Mucosa of descending colon (tissue), 3 donors: ENCODE measurements around the gene MAEA. TPM values are rescaled to one million over a fixed set of nuclear protein-coding genes. Genes with fewer than 3 reads are reported as not detected.

Experiments
- ATAC-seq: fragments of 200-7000 bp; cut with Tn5 transposase; one replicate; pipeline ENCODE4 v1.9.1; 2020; ENCODE audit warnings: mild to moderate bottlenecking, moderate library complexity
- DNase-seq, 3 donors: peaks; one replicate each; pipeline ENCODE4 v3.0.0-alpha.2; 2020
- H3K36me3 ChIP-seq: fragments of 200-600 bp; one replicate; pipeline ENCODE4 v1.8.0; 2021; ENCODE audit warnings: low read depth, mild to moderate bottlenecking
- H3K4me1 ChIP-seq: fragments of 200-600 bp; one replicate; pipeline ENCODE4 v1.8.0; 2021; ENCODE audit warnings: low read depth, mild to moderate bottlenecking
- H3K4me3 ChIP-seq: fragments of 200-600 bp; one replicate; pipeline ENCODE4 v1.8.0; 2021; ENCODE audit warnings: mild to moderate bottlenecking
- H3K9me3 ChIP-seq: fragments of 200-600 bp; one replicate; pipeline ENCODE4 v1.8.0; 2021; ENCODE audit warnings: mild to moderate bottlenecking
- CTCF ChIP-seq: fragments of 200-600 bp; IDR thresholded peaks from one replicate; pipeline ENCODE4 v1.8.0; 2022; ENCODE audit warnings: antibody characterized with exemption, mild to moderate bottlenecking
- intact Hi-C, 2 donors: fragments of 100-400 bp; cut with DNase I in 1 of 2; cut with micrococcal nuclease in 1 of 2; formaldehyde crosslinking; loops; one replicate each; pipeline versions ENCODE4 v1.11.0 to v1.11.1; 2022; cut with DNase I, micrococcal nuclease
- long read RNA-seq, 2 donors: library from polyadenylated mRNA; unstranded; transcript quantifications; one replicate each; pipeline ENCODE4 v2.0.0, GENCODE V29; 2019 to 2021
- total RNA-seq, 3 donors: library from RNA; stranded (reverse); fragmentation: NEBNext Ultra II Directional in 2 of 3; extraction: Animal tissue kit (Norgen Biotek cat#: 25700) in 2 of 3; gene quantifications; one replicate each; pipeline versions ENCODE4 v1.2.1 to v1.2.4, GENCODE V29; 2021 to 2023
- donor health status: DM: no; HTN: no; CAD: no; lungs with moderate emphysema.
- donor health status: DM: no; HTN: no; CAD: no.
- donor health status: DM: no; HTN: yes; CAD: no.

The MAEA gene
- 100 to 1,000 TPM in 1 of 3 donors, 10 to 100 TPM in 2; 75.5 to 112 (median 98.4) TPM for total RNA-seq
- long read RNA-seq, donor 1, full-length matches to known transcripts: 126 of 163 reads
- long read RNA-seq, donor 1, partial matches to known transcripts: 14 of 163 reads
- long read RNA-seq, donor 1, other reads (novel, unspliced or antisense): 23 of 163 reads
- long read RNA-seq, donor 2, transcript MAEA-202 (9 exons, 2,222 nt): major isoform, 103 of 119 reads
- long read RNA-seq, donor 2, partial matches to known transcripts: 2 of 119 reads
- long read RNA-seq, donor 2, other reads (novel, unspliced or antisense): 8 of 119 reads

GRCh38 chr4:1289207-1290164 is at the start of gene MAEA:
Gene MAEA (plus strand): TSS chr4:1289891. CDS start chr4:1289914, 23 bp downstream.
- Histone ChIP-seq H3K4me3 (peak within 1 kb of the TSS; percentile 99), H3K4me1 (peaks cover 31% of the 10 kb centered on the region), H3K36me3 (no peaks in the 10 kb centered on the region), H3K9me3 (no peaks in the 10 kb centered on the region)
- ATAC-seq: peak; percentile 97
- peak; percentile 97 to 98 (median 97) for DNase-seq
- peak; percentile 6 for TF ChIP-seq CTCF
- intact Hi-C loops: no loop called here

DNA sequence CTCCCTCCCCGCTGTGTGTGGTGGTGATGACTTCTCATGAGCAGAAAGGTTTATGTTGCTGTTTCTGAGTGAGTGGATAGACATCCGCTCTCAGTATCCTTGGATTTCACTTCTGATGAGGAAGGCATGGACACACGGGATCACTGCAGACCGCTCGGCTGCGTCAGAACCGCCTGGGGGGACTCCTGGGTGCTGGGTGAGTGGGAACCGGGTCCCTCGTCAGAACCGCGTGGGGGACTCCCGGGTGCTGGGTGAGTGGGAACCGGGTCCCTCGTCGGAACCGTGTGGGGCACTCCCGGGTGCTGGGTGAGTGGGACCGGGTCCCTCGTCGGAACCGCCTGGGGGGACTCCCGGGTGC is 49.8 kb upstream of the MAEA start:
- Histone ChIP-seq H3K36me3 (no peaks in the 10 kb centered on the region), H3K4me1 (peaks cover 33% of the 10 kb centered on the region), H3K9me3 (no peaks in the 10 kb centered on the region), H3K4me3 (no peak overlapping the region)
- TF ChIP-seq CTCF: no peak
- intact Hi-C loops: no loop called here
- ATAC-seq (no peak), DNase-seq (peak in 2 of 3 donors; percentile 15 to 27)

GRCh38 chr4:1240721-1241465 is 48.8 kb upstream of the MAEA start:
- Histone ChIP-seq H3K4me3 (no peak overlapping the region), H3K9me3 (no peaks in the 10 kb centered on the region), H3K36me3 (no peaks in the 10 kb centered on the region), H3K4me1 (peaks cover 41% of the 10 kb centered on the region)
- no peak for ATAC-seq
- DNase-seq: peak in 2 of 3 donors; percentile 22 to 55
- intact Hi-C loops: no loop called here
- no peak for TF ChIP-seq CTCF

DNA sequence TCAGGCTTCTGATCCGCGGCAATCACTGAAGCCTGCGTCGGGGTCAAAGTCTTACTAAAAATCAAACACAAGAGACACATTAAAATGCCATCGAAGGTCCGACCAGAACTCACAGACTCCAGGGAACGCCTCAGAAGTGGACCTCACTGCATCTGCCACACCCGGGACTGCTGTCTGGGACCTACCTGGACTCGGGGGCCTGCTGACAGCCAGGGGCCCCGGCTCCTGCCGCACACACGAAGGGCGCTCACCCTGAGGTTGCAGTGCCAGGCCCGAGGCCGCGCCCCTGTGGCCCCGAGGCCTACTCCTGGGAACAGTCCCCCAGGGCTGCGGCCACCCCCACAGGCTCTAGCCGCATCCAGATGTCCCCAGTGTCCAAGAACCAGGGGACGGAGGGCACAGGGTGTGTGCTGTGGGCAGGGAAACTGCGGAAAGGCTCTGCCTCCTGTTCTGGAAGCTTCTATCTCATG is 48.2 kb upstream of the MAEA start:
- DNase-seq: peak; percentile 37 to 54 (median 40)
- no peak for TF ChIP-seq CTCF
- intact Hi-C loops: no loop called here
- ATAC-seq: peak; percentile 65
- no peaks in the 10 kb centered on the region for H3K9me3 ChIP-seq
- peaks cover 47% of the 10 kb centered on the region for H3K4me1 ChIP-seq
- H3K4me3 ChIP-seq: no peak overlapping the region
- no peaks in the 10 kb centered on the region for H3K36me3 ChIP-seq

DNA sequence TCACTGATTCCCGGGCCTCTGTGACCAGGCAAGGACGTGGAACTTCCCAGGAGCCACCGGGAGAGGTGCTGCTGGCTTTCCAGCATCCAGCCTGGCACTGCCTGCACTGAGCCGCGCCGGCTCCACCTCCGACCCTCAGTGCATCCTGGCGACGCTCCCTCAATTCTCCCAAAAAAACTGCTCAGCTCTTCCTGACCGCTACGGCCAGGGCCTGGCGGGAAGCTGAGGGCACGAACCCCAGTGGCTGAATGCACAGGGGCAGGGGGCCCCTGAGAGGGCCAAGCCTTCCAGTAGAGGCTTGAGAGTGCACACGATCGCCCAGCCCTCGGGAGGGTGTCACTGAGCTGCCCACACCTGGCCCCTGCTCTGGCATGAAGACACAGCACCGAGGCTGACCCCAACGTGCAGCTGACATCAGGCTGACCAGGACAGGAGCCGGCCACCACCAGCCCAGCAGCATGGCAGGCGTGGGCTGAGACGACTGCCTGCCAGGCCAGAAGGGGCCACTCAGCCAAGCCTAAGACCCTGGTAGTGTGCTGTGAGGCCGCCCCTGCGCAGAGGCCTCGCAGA is 47.7 kb upstream of the MAEA start:
- DNase-seq (peak in 2 of 3 donors; percentile 25 to 41), ATAC-seq (peak; percentile 26)
- Histone ChIP-seq H3K9me3 (no peaks in the 10 kb centered on the region), H3K4me3 (no peak overlapping the region), H3K4me1 (peaks cover 52% of the 10 kb centered on the region), H3K36me3 (no peaks in the 10 kb centered on the region)
- intact Hi-C loops: no loop called here
- no peak for TF ChIP-seq CTCF
